K562 (cell line): ENCODE results near the gene RGS5. TPM values are rescaled to one million over a fixed set of nuclear protein-coding genes. Genes with fewer than 3 reads are reported as not detected.

ENCODE experiments used
- ATAC-seq: fragments of 200-7000 bp; cut with Tn5 transposase; 3 replicates; pipeline ENCODE4 v1.9.1; 2020; ENCODE audit warnings: moderate library complexity
- BruUV-seq: library from RNA; stranded (reverse); fragments of 400-500 nt; replicated peaks from 2 replicates; lab custom pipeline; 2021; lab: Mats Ljungman, UMichigan
- CTCF ChIA-PET: fragments of 300-600 bp; formaldehyde crosslinking; extraction: SDS; loops from one replicate; lab custom pipeline; 2021; ENCODE audit warnings: low intra/inter-chr PET ratio; lab: Yijun Ruan, JAX
- POLR2A ChIA-PET: fragments of 300-600, 350-650 bp; sonication (Branson Sonifier 250); formaldehyde crosslinking; extraction: SDS; loops from one replicate; lab custom pipeline; 2021; ENCODE audit warnings: antibody characterized with exemption, inconsistent platforms; lab: Yijun Ruan, JAX
- DNase-seq, 4 experiments: peaks; one replicate each; pipeline versions ENCODE4 v3.0.0 to v3.0.0-alpha.2; 2011 to 2018; ENCODE audit warnings: low spot score in 3 of 4, mixed read lengths in 3 of 4; ENCODE audit errors: extremely low read depth in 1 of 4
- FAIRE-seq: peaks from 2 replicates; lab custom pipeline; 2011; peaks lifted over from hg19 to GRCh38; lab: Jason Lieb, UNC
- H2AFZ ChIP-seq: 2 replicates; pipeline ENCODE4 v1.6.0; 2011; ENCODE audit warnings: low read depth, low read length, control low read depth, inconsistent platforms
- H3K27ac ChIP-seq: fragments of 200-600 bp; 3 replicates; pipeline ENCODE4 v1.8.0; 2011; ENCODE audit warnings: low read depth, mild to moderate bottlenecking, control low read depth, inconsistent platforms, low read length, moderate library complexity, mixed read lengths; ENCODE audit errors: extremely low read depth
- H3K27me3 ChIP-seq, 2 experiments: fragments of 300-600 bp in 1 of 2; 2 replicates in 1 of 2; 3 replicates in 1 of 2; pipeline versions ENCODE4 v1.6.0 to v1.8.0; 2011; ENCODE audit warnings: inconsistent platforms in 2 of 2, low read length in 2 of 2, mild to moderate bottlenecking in 1 of 2, mixed read lengths in 1 of 2, moderate library complexity in 1 of 2; ENCODE audit not compliant: control insufficient read depth in 2 of 2, insufficient read depth in 2 of 2
- H3K36me3 ChIP-seq: fragments of 300-600 bp; 3 replicates; pipeline ENCODE4 v1.8.0; 2011; ENCODE audit warnings: mild to moderate bottlenecking, low read length, inconsistent platforms; ENCODE audit not compliant: control insufficient read depth, insufficient read depth
- H3K4me1 ChIP-seq, 2 experiments: fragments of 200-600 bp in 1 of 2; replicated peaks in 1 of 2; 2 replicates in 1 of 2; 3 replicates in 1 of 2; pipeline versions ENCODE4 v1.5.1 to v1.8.0; 2011; ENCODE audit warnings: inconsistent platforms in 2 of 2, low read length in 2 of 2, mild to moderate bottlenecking in 1 of 2, mixed read lengths in 1 of 2, moderate library complexity in 1 of 2; ENCODE audit not compliant: control insufficient read depth in 2 of 2, insufficient read depth in 2 of 2
- H3K4me2 ChIP-seq: 2 replicates; pipeline ENCODE4 v1.6.1; 2011; ENCODE audit warnings: low read length, control low read depth, inconsistent platforms, mixed read lengths; ENCODE audit not compliant: insufficient read depth
- H3K4me3 ChIP-seq: fragments of 200-600 bp; sonication (generic), shearing (Covaris generic); 2 replicates; pipeline ENCODE4 v1.5.1; 2016; ENCODE audit warnings: control low read depth, inconsistent platforms
- H3K79me2 ChIP-seq: fragments of 200-600 bp; 3 replicates; pipeline ENCODE4 v1.8.0; 2011; ENCODE audit warnings: low read length, inconsistent platforms; ENCODE audit not compliant: control insufficient read depth, insufficient read depth
- H3K9ac ChIP-seq, 2 experiments: 2 replicates each; pipeline versions ENCODE4 v1.6.0 to v1.6.1; 2011; ENCODE audit warnings: low read depth in 2 of 2, low read length in 2 of 2, control low read depth in 1 of 2, inconsistent platforms in 1 of 2, mild to moderate bottlenecking in 1 of 2, mixed read lengths in 1 of 2; ENCODE audit not compliant: insufficient read depth in 1 of 2
- H3K9me1 ChIP-seq: one replicate; pipeline ENCODE4 v1.6.0; 2011; ENCODE audit warnings: inconsistent platforms, mild to moderate bottlenecking, low read length, moderate library complexity; ENCODE audit not compliant: control insufficient read depth, insufficient read depth
- H3K9me3 ChIP-seq: replicated peaks from 2 replicates; pipeline ENCODE4 v1.5.1; 2011; ENCODE audit warnings: low read depth, low read length, inconsistent platforms; ENCODE audit not compliant: control insufficient read depth, insufficient read depth
- H4K20me1 ChIP-seq: replicated peaks from 2 replicates; pipeline ENCODE4 v1.6.1; 2011; ENCODE audit warnings: low read length, inconsistent platforms, mixed read lengths; ENCODE audit not compliant: control insufficient read depth, insufficient read depth
- ATF1 ChIP-seq, 2 experiments: fragments of 450-650 bp in 1 of 2; IDR thresholded peaks; 2 replicates each; pipeline ENCODE4 v1.6.1; 2016; ENCODE audit warnings: missing compliant biosample characterization in 1 of 2, missing genetic modification characterization in 1 of 2
- CBX1 ChIP-seq: sonication (generic); IDR thresholded peaks from 2 replicates; pipeline ENCODE4 v1.6.1; 2016; ENCODE audit warnings: antibody characterized with exemption, low read depth, mild to moderate bottlenecking
- GATAD2B ChIP-seq: fragments of 450-650 bp; IDR thresholded peaks from 2 replicates; pipeline ENCODE4 v1.6.1; 2017; ENCODE audit warnings: mild to moderate bottlenecking, borderline replicate concordance
- GTF3C2 ChIP-seq: IDR thresholded peaks from 3 replicates; pipeline ENCODE4 v1.6.1; 2011; ENCODE audit warnings: borderline replicate concordance, mild to moderate bottlenecking, moderate library complexity; ENCODE audit not compliant: insufficient read length; ENCODE audit errors: extremely low read depth
- HDAC8 ChIP-seq: fragments of 450-650 bp; IDR thresholded peaks from 2 replicates; pipeline ENCODE4 v1.6.1; 2016; ENCODE audit warnings: mild to moderate bottlenecking, missing genetic modification characterization, moderate library complexity, missing compliant biosample characterization
- HMG20A ChIP-seq: fragments of 450-650 bp; formaldehyde crosslinking; conservative IDR thresholded peaks from 2 replicates; pipeline ENCODE4 v1.4.0; 2020; ENCODE audit warnings: mild to moderate bottlenecking, mixed read lengths
- ZNF589 ChIP-seq: fragments of 200-800 bp; sonication (Bioruptor generic); IDR thresholded peaks from 2 replicates; pipeline ENCODE4 v1.6.1; 2016; ENCODE audit warnings: low read depth, missing genetic modification characterization, missing compliant biosample characterization
- ZNF764 ChIP-seq: fragments of 250-450 bp; sonication (Bioruptor Pico); IDR thresholded peaks from 2 replicates; pipeline ENCODE4 v1.4.0; 2020; ENCODE audit warnings: low read depth, mild to moderate bottlenecking, moderate library complexity
- in situ Hi-C: fragments of 300-500 bp; cut with MboI; formaldehyde crosslinking; loops from 4 replicates; pipeline ENCODE4 v1.15.0; 2018; ENCODE audit warnings: inconsistent platforms, mixed read lengths
- intact Hi-C: fragments of 100-400 bp; cut with micrococcal nuclease; formaldehyde crosslinking; loops from 2 replicates; pipeline ENCODE4 v1.14.2; 2022
- polyA plus RNA-seq, 8 experiments: library from polyadenylated mRNA; depleted of rRNA in 4 of 8; stranded (reverse) in 5 of 8; unstranded in 3 of 8; fragments of >200 nt; fragmentation: Nextera tagmentation in 2 of 8; fragmentation: Illumina TruSeq in 1 of 8; extraction: Ambion mirVana in 2 of 8; extraction: Trizol in 1 of 8; gene quantifications; 2 replicates each; pipeline versions ENCODE4 v1.2.1 to v1.2.3, GENCODE V29; 2011 to 2014; ENCODE audit warnings: inconsistent platforms in 1 of 8, missing spikeins in 1 of 8
- total RNA-seq, 7 experiments: library from RNA; depleted of rRNA in 6 of 7; stranded (reverse); fragments of >200 nt in 6 of 7; fragmentation: Illumina TruSeq in 2 of 7; extraction: Trizol in 2 of 7; gene quantifications; 2 replicates each; pipeline versions ENCODE4 v1.2.1 to v1.2.3, GENCODE V29; 2011 to 2021; ENCODE audit warnings: low replicate concordance in 1 of 7
- TF ChIP-seq, protein P1 (sequence below): fragments of 250-450 bp; sonication (Bioruptor Pico); IDR thresholded peaks from 2 replicates; pipeline ENCODE4 v1.4.0; 2020; ENCODE audit warnings: mild to moderate bottlenecking, moderate library complexity
- TF ChIP-seq, protein P2 (sequence below): fragments of 450-650 bp; formaldehyde crosslinking; IDR thresholded peaks from 2 replicates; pipeline ENCODE4 v1.4.0; 2022; ENCODE audit warnings: missing genetic modification characterization
- TF ChIP-seq, protein P3 (sequence below), 2 experiments: fragments of 450-650 bp in 1 of 2; sonication (generic) in 1 of 2; formaldehyde crosslinking; conservative IDR thresholded peaks; 2 replicates each; pipeline versions ENCODE4 v1.4.0 to v1.8.1; 2020 to 2022; ENCODE audit warnings: mild to moderate bottlenecking in 1 of 2, missing genetic modification reagents in 1 of 2
- TF ChIP-seq, protein P4 (sequence below): sonication (generic); formaldehyde crosslinking; IDR thresholded peaks from 2 replicates; pipeline ENCODE4 v1.8.1; 2022; ENCODE audit warnings: missing genetic modification reagents

Gene RGS5
- total and polyA plus RNA-seq, 9 of the 15 experiments (the other 6 are each of a cell fraction or from before 2014, with no cell fraction given) = 0.71 to 5.3 (median 2.4) TPM

- H3K27ac ChIP-seq = no peak overlapping the region
- no peak overlapping the region for H3K4me3 ChIP-seq
- no peak overlapping the region for H3K9ac ChIP-seq
- H2AFZ ChIP-seq = no peak overlapping the region
- no peaks in the 10 kb centered on the region for H4K20me1 ChIP-seq
- no peaks in the 10 kb centered on the region for H3K9me3 ChIP-seq
- H3K27me3 ChIP-seq = no peaks in the 10 kb centered on the region
- intact Hi-C loops = no loop called here
- no TSS peak for BruUV-seq
- in situ Hi-C loops = no loop called here
- H3K4me1 ChIP-seq = no peaks in the 10 kb centered on the region
- ChIA-PET POLR2A (interaction anchor here (1.3 kb wide), 1 partner anchor 12 kb away, joined by 4 read pairs; no protein-coding TSS in a partner anchor), CTCF (no interaction called here)
- no peak overlapping the region for H3K4me2 ChIP-seq
- no peaks in the 10 kb centered on the region for H3K36me3 ChIP-seq
- FAIRE-seq (no peak), ATAC-seq (no peak), DNase-seq (no peak)
- no peaks in the 10 kb centered on the region for H3K9me1 ChIP-seq
- no peaks in the 10 kb centered on the region for H3K79me2 ChIP-seq
- no peak for TF ChIP-seq GATAD2B
- TF ChIP-seq ZNF764 = no peak
- TF ChIP-seq ATF1 (CRISPR knock-in tag; IDR thresholded peaks at IDR 0.05) = no peak
- TF ChIP-seq ATF1 (tag; IDR thresholded peaks at IDR 0.05) = no peak
- TF ChIP-seq, protein P1, sequence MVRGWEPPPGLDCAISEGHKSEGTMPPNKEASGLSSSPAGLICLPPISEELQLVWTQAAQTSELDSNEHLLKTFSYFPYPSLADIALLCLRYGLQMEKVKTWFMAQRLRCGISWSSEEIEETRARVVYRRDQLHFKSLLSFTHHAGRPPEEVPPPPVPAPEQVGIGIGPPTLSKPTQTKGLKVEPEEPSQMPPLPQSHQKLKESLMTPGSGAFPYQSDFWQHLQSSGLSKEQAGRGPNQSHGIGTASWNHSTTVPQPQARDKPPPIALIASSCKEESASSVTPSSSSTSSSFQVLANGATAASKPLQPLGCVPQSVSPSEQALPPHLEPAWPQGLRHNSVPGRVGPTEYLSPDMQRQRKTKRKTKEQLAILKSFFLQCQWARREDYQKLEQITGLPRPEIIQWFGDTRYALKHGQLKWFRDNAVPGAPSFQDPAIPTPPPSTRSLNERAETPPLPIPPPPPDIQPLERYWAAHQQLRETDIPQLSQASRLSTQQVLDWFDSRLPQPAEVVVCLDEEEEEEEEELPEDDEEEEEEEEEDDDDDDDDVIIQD (CRISPR knock-in tag) = no peak
- TF ChIP-seq, protein P2, sequence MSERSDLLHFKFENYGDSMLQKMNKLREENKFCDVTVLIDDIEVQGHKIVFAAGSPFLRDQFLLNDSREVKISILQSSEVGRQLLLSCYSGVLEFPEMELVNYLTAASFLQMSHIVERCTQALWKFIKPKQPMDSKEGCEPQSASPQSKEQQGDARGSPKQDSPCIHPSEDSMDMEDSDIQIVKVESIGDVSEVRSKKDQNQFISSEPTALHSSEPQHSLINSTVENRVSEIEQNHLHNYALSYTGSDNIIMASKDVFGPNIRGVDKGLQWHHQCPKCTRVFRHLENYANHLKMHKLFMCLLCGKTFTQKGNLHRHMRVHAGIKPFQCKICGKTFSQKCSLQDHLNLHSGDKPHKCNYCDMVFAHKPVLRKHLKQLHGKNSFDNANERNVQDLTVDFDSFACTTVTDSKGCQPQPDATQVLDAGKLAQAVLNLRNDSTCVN (CRISPR knock-in tag) = no peak
- TF ChIP-seq HMG20A (CRISPR knock-in tag) = no peak
- no peak for TF ChIP-seq HDAC8
- TF ChIP-seq, protein P3, sequence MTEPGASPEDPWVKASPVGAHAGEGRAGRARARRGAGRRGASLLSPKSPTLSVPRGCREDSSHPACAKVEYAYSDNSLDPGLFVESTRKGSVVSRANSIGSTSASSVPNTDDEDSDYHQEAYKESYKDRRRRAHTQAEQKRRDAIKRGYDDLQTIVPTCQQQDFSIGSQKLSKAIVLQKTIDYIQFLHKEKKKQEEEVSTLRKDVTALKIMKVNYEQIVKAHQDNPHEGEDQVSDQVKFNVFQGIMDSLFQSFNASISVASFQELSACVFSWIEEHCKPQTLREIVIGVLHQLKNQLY (CRISPR knock-in tag; conservative IDR thresholded peaks at IDR 0.05) = no peak
- no peak for TF ChIP-seq CBX1
- no peak for TF ChIP-seq ZNF589 (CRISPR knock-in tag)
- TF ChIP-seq GTF3C2 = no peak
- TF ChIP-seq, protein P4, sequence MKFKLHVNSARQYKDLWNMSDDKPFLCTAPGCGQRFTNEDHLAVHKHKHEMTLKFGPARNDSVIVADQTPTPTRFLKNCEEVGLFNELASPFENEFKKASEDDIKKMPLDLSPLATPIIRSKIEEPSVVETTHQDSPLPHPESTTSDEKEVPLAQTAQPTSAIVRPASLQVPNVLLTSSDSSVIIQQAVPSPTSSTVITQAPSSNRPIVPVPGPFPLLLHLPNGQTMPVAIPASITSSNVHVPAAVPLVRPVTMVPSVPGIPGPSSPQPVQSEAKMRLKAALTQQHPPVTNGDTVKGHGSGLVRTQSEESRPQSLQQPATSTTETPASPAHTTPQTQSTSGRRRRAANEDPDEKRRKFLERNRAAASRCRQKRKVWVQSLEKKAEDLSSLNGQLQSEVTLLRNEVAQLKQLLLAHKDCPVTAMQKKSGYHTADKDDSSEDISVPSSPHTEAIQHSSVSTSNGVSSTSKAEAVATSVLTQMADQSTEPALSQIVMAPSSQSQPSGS (CRISPR knock-in tag) = no peak
Measured at GRCh38 chr1:163119707-163120106, 83.0 kb downstream of the RGS5 start.
